Naive thymus-derived CD4-positive, alpha-beta T cell (primary cell): ENCODE measurements around the gene CLCN7. TPM values are rescaled to one million over a fixed set of nuclear protein-coding genes. Genes with fewer than 3 reads are reported as not detected.
A peak's percentile ranks its signal among the peaks of the same experiment; 100 is the strongest.

Experiments used
- ATAC-seq: fragments of 150-1000 bp; cut with Tn5 transposase; 2 replicates; pipeline ENCODE4 v1.10.0; 2021; ENCODE audit warnings: mild to moderate bottlenecking, moderate library complexity
- CTCF ChIA-PET: fragments of 350-600 bp; sonication (Branson Sonifier 250); formaldehyde crosslinking; loops from one replicate; lab custom pipeline; 2021; ENCODE audit warnings: antibody characterized with exemption; lab: Charles Lee
- POLR2A ChIA-PET: fragments of 350-600 bp; sonication (Branson Sonifier 250); formaldehyde crosslinking; loops from one replicate; lab custom pipeline; 2021; ENCODE audit warnings: antibody characterized with exemption, inconsistent platforms; lab: Charles Lee
- DNase-seq, 9 donors: peaks; one replicate each; pipeline versions ENCODE4 v3.0.0 to v3.0.0-alpha.2; 2020 to 2022; ENCODE audit warnings: mixed read lengths in 1 of 9
- H3K27ac ChIP-seq: one replicate; pipeline ENCODE4 v1.7.0; 2013; ENCODE audit warnings: mild to moderate bottlenecking, low read depth, low read length, moderate library complexity
- H3K27me3 ChIP-seq, 2 donors: one replicate each; pipeline ENCODE4 v1.7.0; 2013; ENCODE audit warnings: low read length in 2 of 2, mild to moderate bottlenecking in 2 of 2, moderate library complexity in 2 of 2; ENCODE audit not compliant: control insufficient read depth in 2 of 2, insufficient read depth in 2 of 2
- H3K36me3 ChIP-seq, 3 experiments: 1 replicate in 2 of 3; 2 replicates in 1 of 3; pipeline ENCODE4 v1.7.0; 2013; ENCODE audit warnings: low read length in 3 of 3, mild to moderate bottlenecking in 3 of 3, moderate library complexity in 1 of 3; ENCODE audit not compliant: insufficient read depth in 3 of 3, control insufficient read depth in 2 of 3
- H3K4me1 ChIP-seq, 2 donors: one replicate each; pipeline ENCODE4 v1.7.0; 2013; ENCODE audit warnings: low read length in 2 of 2, mild to moderate bottlenecking in 2 of 2, moderate library complexity in 1 of 2; ENCODE audit not compliant: control insufficient read depth in 2 of 2, insufficient read depth in 2 of 2
- H3K4me3 ChIP-seq: 2 replicates; pipeline ENCODE4 v1.7.0; 2013; ENCODE audit warnings: mild to moderate bottlenecking, low read length
- H3K9me3 ChIP-seq, 3 experiments: 1 replicate in 2 of 3; 2 replicates in 1 of 3; pipeline ENCODE4 v1.7.0; 2013; ENCODE audit warnings: low read length in 3 of 3; ENCODE audit not compliant: control insufficient read depth in 2 of 3
- H3K27ac Mint-ChIP-seq, 9 donors: one replicate each; pipeline ENCODE4 v1.8.0; 2020 to 2022; ENCODE audit warnings: mixed read lengths in 9 of 9, mild to moderate bottlenecking in 8 of 9, moderate library complexity in 5 of 9, inconsistent platforms in 2 of 9
- H3K27me3 Mint-ChIP-seq, 5 donors: one replicate each; pipeline ENCODE4 v1.8.0; 2021 to 2022; ENCODE audit warnings: mixed read lengths in 5 of 5, mild to moderate bottlenecking in 1 of 5
- H3K36me3 Mint-ChIP-seq, 5 donors: one replicate each; pipeline ENCODE4 v1.8.0; 2020 to 2022; ENCODE audit warnings: mixed read lengths in 5 of 5, mild to moderate bottlenecking in 3 of 5, inconsistent platforms in 1 of 5
- H3K4me1 Mint-ChIP-seq, 7 donors: one replicate each; pipeline ENCODE4 v1.8.0; 2020 to 2022; ENCODE audit warnings: mixed read lengths in 7 of 7, mild to moderate bottlenecking in 3 of 7, inconsistent platforms in 1 of 7
- H3K4me3 Mint-ChIP-seq, 10 donors: one replicate each; pipeline ENCODE4 v1.8.0; 2020 to 2022; ENCODE audit warnings: mild to moderate bottlenecking in 10 of 10, mixed read lengths in 10 of 10, moderate library complexity in 6 of 10, inconsistent platforms in 2 of 10
- H3K9me3 Mint-ChIP-seq, 11 donors: one replicate each; pipeline ENCODE4 v1.8.0; 2020 to 2022; ENCODE audit warnings: mixed read lengths in 11 of 11, mild to moderate bottlenecking in 4 of 11, inconsistent platforms in 1 of 11, moderate library complexity in 1 of 11
- intact Hi-C, 2 donors: fragments of 100-400 bp; cut with micrococcal nuclease; formaldehyde crosslinking; loops; one replicate each; pipeline ENCODE4 v1.15.1; 2023
- polyA plus RNA-seq, 2 donors: library from polyadenylated mRNA; unstranded; fragments of 300-500 nt; fragmentation: Illumina TruSeq; gene quantifications; one replicate each; pipeline ENCODE4 v1.2.3, GENCODE V29; 2021
- total RNA-seq, 6 experiments: library from RNA in 5 of 6; stranded (reverse) in 5 of 6; gene quantifications; 1 replicate in 5 of 6; 2 replicates in 1 of 6; pipeline ENCODE4 v1.2.3 and lab custom pipeline; 2021 to 2026

The CLCN7 gene
- total and polyA plus RNA-seq, 7 experiments from 2014 or later: 17.0 to 140 (median 106) TPM

- Histone ChIP-seq H3K9me3 (no peaks in the 10 kb centered on the region), H3K36me3 (peaks cover 0 to 32% (median 6%) of the 10 kb centered on the region in 3 experiments), H3K4me3 (no peak overlapping the region), H3K27me3 (no peaks in the 10 kb centered on the region), H3K27ac (no peak overlapping the region), H3K4me1 (peaks cover 2 to 13% of the 10 kb centered on the region in 2 donors)
- H3K4me3 Mint-ChIP-seq: peak overlapping the region; percentile 39 to 85 (median 64)
- H3K27ac Mint-ChIP-seq: peak overlapping the region in 8 of 9 donors; percentile 25 to 71 (median 68)
- ChIA-PET CTCF (interaction anchor here (1.3 kb wide), 1 partner anchor 49 kb away, joined by 3 read pairs; no protein-coding TSS in a partner anchor), POLR2A (interaction anchor here (1.2 to 1.4 kb wide), 2 partner anchors 8 to 125 kb away, joined by 4 to 7 read pairs; partner anchors contain the start of gene UQCC4)
- H3K27me3 Mint-ChIP-seq: no peaks in the 10 kb centered on the region
- no peaks in the 10 kb centered on the region for H3K9me3 Mint-ChIP-seq
- DNase-seq (no peak), ATAC-seq (no peak)
- intact Hi-C loops: loop anchor here (1.0 to 5.0 kb wide), 5 partner anchors 8 to 200 kb away; partner anchors contain the start of genes CRAMP1 (in 1 of the 2), IFT140 (in 1 of the 2) and UBE2I (in 1 of the 2)
- H3K4me1 Mint-ChIP-seq: peaks cover 0 to 43% (median 25%) of the 10 kb centered on the region in 7 donors
- H3K36me3 Mint-ChIP-seq: peaks cover 0 to 8% (median 3%) of the 10 kb centered on the region in 5 donors
Measured at GRCh38 chr16:1412847-1413246, 62.0 kb downstream of the CLCN7 start.

GRCh38 chr16:1408171-1408837 lies 66.5 kb downstream of the CLCN7 start:
- H3K36me3 ChIP-seq: peaks cover 0 to 55% (median 8%) of the 10 kb centered on the region in 3 experiments
- H3K27me3 ChIP-seq: no peaks in the 10 kb centered on the region
- Mint-ChIP-seq H3K4me1 (peaks cover 0 to 58% (median 33%) of the 10 kb centered on the region in 7 donors), H3K9me3 (no peaks in the 10 kb centered on the region), H3K36me3 (peaks cover 0 to 8% (median 7%) of the 10 kb centered on the region in 5 donors), H3K27ac (peak overlapping the region in 6 of 9 donors; percentile 13 to 78 (median 60)), H3K27me3 (no peaks in the 10 kb centered on the region), H3K4me3 (peak overlapping the region; percentile 57 to 85 (median 71))
- peak; percentile 99 for ATAC-seq
- H3K4me3 ChIP-seq: peak overlapping the region; percentile 48
- peaks cover 5 to 9% of the 10 kb centered on the region in 2 donors for H3K4me1 ChIP-seq
- DNase-seq: peak; percentile 88 to 98 (median 92)
- H3K27ac ChIP-seq: peak overlapping the region; percentile 59
- CTCF ChIA-PET: interaction anchor here (0.6 to 1.1 kb wide), 4 partner anchors 13 to 1195 kb away, joined by 3 to 5 read pairs (median 4); partner anchors contain the start of gene UQCC4
- POLR2A ChIA-PET: interaction anchor here (0.6 to 2.2 kb wide), 6 partner anchors 10 to 1655 kb away, joined by 3 to 8 read pairs (median 4); partner anchors contain the start of gene UQCC4
- H3K9me3 ChIP-seq: no peaks in the 10 kb centered on the region
- intact Hi-C loops: loop anchor here (1.0 to 5.0 kb wide), 3 partner anchors 29 to 57 kb away; partner anchors contain the start of genes GNPTG (in 1 of the 2) and TSR3 (in 1 of the 2)

GRCh38 chr16:1407753-1408152 lies 67.1 kb downstream of the CLCN7 start:
- peaks cover 0 to 59% (median 6%) of the 10 kb centered on the region in 3 experiments for H3K36me3 ChIP-seq
- peaks cover 5% of the 10 kb centered on the region in 2 donors for H3K4me1 ChIP-seq
- Mint-ChIP-seq H3K27ac (peak overlapping the region in 6 of 9 donors; percentile 52 to 73 (median 64)), H3K9me3 (no peaks in the 10 kb centered on the region), H3K4me1 (peaks cover 0 to 58% (median 33%) of the 10 kb centered on the region in 7 donors), H3K27me3 (no peaks in the 10 kb centered on the region), H3K36me3 (peaks cover 0 to 11% (median 8%) of the 10 kb centered on the region in 5 donors), H3K4me3 (peak overlapping the region; percentile 34 to 85 (median 71))
- no peak overlapping the region for H3K4me3 ChIP-seq
- H3K9me3 ChIP-seq: no peaks in the 10 kb centered on the region
- CTCF ChIA-PET: interaction anchor here (0.7 to 1.1 kb wide), 4 partner anchors 13 to 1329 kb away, joined by 3 to 5 read pairs (median 3); partner anchors contain the start of gene UQCC4
- no peaks in the 10 kb centered on the region for H3K27me3 ChIP-seq
- intact Hi-C loops: loop anchor here (1.0 to 5.0 kb wide), 3 partner anchors 28 to 56 kb away; partner anchors contain the start of genes GNPTG (in 1 of the 2) and TSR3 (in 1 of the 2)
- H3K27ac ChIP-seq: peak overlapping the region; percentile 54
- ATAC-seq (no peak), DNase-seq (no peak)
- POLR2A ChIA-PET: interaction anchor here (0.6 to 2.2 kb wide), 6 partner anchors 10 to 1656 kb away, joined by 3 to 8 read pairs (median 4); partner anchors contain the start of gene UQCC4

GRCh38 chr16:1403733-1404132 lies 71.1 kb downstream of the CLCN7 start:
- DNase-seq (no peak), ATAC-seq (no peak)
- Mint-ChIP-seq H3K4me1 (peaks cover 0 to 33% (median 25%) of the 10 kb centered on the region in 7 donors), H3K4me3 (peak overlapping the region in 1 of 10 donors; percentile 2), H3K27ac (no peak overlapping the region), H3K27me3 (no peaks in the 10 kb centered on the region), H3K36me3 (peaks cover 0 to 20% (median 5%) of the 10 kb centered on the region in 5 donors), H3K9me3 (no peaks in the 10 kb centered on the region)
- H3K27me3 ChIP-seq: no peaks in the 10 kb centered on the region
- intact Hi-C loops: no loop called here
- peaks cover 5% of the 10 kb centered on the region in 2 donors for H3K4me1 ChIP-seq
- no peak overlapping the region for H3K4me3 ChIP-seq
- ChIA-PET CTCF (no interaction called here), POLR2A (no interaction called here)
- no peaks in the 10 kb centered on the region for H3K9me3 ChIP-seq
- H3K27ac ChIP-seq: no peak overlapping the region
- peaks cover 0 to 72% (median 13%) of the 10 kb centered on the region in 3 experiments for H3K36me3 ChIP-seq

- Mint-ChIP-seq H3K27me3 (no peaks in the 10 kb centered on the region), H3K4me1 (peaks cover 0 to 26% (median 22%) of the 10 kb centered on the region in 7 donors), H3K27ac (peak overlapping the region in 1 of 9 donors; percentile 21), H3K36me3 (peaks cover 0 to 24% (median 5%) of the 10 kb centered on the region in 5 donors), H3K9me3 (no peaks in the 10 kb centered on the region), H3K4me3 (peak overlapping the region in 1 of 10 donors; percentile 26)
- ChIA-PET POLR2A (interaction anchor here (1.2 kb wide), 1 partner anchor 18 kb away, joined by 3 read pairs; the partner anchor contains the start of gene UQCC4), CTCF (no interaction called here)
- Histone ChIP-seq H3K9me3 (no peaks in the 10 kb centered on the region), H3K4me1 (peaks cover 0 to 5% of the 10 kb centered on the region in 2 donors), H3K27ac (no peak overlapping the region), H3K4me3 (no peak overlapping the region), H3K36me3 (peaks cover 0 to 79% (median 20%) of the 10 kb centered on the region in 3 experiments), H3K27me3 (no peaks in the 10 kb centered on the region)
- intact Hi-C loops: no loop called here
- ATAC-seq (no peak), DNase-seq (no peak)
Measured at GRCh38 chr16:1403036-1403435, 71.8 kb downstream of the CLCN7 start.

GRCh38 chr16:1401758-1402154 lies 73.1 kb downstream of the CLCN7 start:
- Mint-ChIP-seq H3K36me3 (peaks cover 0 to 26% (median 5%) of the 10 kb centered on the region in 5 donors), H3K4me1 (peaks cover 0 to 17% (median 12%) of the 10 kb centered on the region in 7 donors), H3K27ac (peak overlapping the region in 1 of 9 donors; percentile 58), H3K27me3 (no peaks in the 10 kb centered on the region), H3K9me3 (no peaks in the 10 kb centered on the region), H3K4me3 (no peak overlapping the region)
- DNase-seq (no peak), ATAC-seq (no peak)
- ChIA-PET POLR2A (interaction anchor here (0.9 to 1.2 kb wide), 2 partner anchors 13 to 19 kb away, joined by 3 read pairs; partner anchors contain the start of genes UNKL and UQCC4), CTCF (no interaction called here)
- intact Hi-C loops: no loop called here
- Histone ChIP-seq H3K36me3 (peaks cover 0 to 78% (median 21%) of the 10 kb centered on the region in 3 experiments), H3K27me3 (no peaks in the 10 kb centered on the region), H3K4me1 (no peaks in the 10 kb centered on the region), H3K4me3 (no peak overlapping the region), H3K27ac (no peak overlapping the region), H3K9me3 (no peaks in the 10 kb centered on the region)
